Stimulated activated CD4-positive, alpha-beta T cell treated with anti-CD3 and anti-CD28 coated beads, Interleukin-12 subunit alpha, Interleukin-12 subunit beta, amount 100 ng/mL, for 24 hours (primary cell): ENCODE data around the gene GNG8.
A peak's percentile ranks its signal among the peaks of the same experiment; 100 is the strongest.

ENCODE experiments used
- DNase-seq, 2 experiments: peaks; one replicate each; pipeline ENCODE4 v3.0.0-alpha.2; 2020; ENCODE audit warnings: low read depth in 2 of 2

GNG8 gene

DNA sequence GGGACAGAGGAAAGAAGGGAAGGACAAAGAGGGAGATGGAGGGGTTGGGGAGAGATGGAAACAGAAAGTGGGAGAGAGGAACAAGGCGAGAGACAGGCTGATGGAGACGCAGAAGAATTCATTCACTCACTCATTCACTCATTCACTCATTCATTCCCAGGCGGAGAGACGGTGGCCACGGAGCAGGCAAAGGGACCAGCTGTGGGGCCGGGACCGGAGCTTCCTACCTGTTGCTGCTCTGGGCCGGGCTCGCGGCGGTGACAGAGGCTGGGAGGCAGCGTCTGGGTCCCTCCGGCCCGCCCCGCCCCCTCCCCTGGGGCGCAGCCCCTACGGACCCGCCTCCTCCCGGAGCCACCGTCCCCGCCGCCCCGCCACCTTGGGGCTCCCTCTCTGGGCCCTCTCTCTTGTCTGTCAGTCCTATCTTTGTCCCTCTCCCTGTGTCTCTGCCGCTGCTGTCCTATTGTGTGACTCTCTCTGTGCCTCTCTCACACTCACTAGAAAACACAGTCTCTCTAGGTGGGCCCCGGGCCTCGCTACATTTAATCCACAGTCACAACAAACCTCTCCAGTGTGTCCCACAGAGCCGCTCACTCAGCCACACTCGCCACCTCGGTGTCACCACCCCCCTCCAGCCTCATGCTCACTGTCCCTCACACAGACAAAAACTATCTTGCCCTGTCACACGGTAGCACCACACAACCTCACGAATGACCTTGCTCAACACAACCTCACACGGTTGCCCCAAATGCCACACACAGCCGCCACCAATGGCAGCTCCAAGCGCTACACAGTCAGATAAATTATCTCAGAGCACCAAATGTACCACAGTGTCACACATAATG lies at the start of gene GNG8:
TSS of gene GNG8 (minus strand) at position 283 of the 842 bp plus-strand sequence. CDS start 1,520 bp downstream, outside the sequence.
- no peak for DNase-seq

DNA sequence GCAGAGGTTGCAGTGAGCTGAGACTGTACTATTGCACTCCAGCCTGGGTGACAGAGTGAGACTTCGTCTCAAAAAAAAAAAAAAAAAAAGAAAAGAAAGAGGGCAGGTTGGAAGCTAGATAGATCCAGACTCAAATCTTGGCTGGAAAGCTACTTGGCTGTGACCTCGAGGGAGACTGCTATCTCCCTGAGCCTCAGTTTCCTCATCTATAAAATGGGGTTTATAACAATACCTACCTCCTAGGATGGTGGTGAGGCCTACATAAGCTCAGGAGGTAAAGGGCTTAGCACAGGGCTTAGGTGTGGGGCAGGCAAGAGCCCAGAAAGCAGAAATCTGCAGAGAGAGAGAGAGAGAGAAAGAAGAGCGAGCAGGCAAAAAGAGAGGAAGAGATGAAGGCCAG lies 49.2 kb upstream of the GNG8 start:
- DNase-seq: no peak

DNA sequence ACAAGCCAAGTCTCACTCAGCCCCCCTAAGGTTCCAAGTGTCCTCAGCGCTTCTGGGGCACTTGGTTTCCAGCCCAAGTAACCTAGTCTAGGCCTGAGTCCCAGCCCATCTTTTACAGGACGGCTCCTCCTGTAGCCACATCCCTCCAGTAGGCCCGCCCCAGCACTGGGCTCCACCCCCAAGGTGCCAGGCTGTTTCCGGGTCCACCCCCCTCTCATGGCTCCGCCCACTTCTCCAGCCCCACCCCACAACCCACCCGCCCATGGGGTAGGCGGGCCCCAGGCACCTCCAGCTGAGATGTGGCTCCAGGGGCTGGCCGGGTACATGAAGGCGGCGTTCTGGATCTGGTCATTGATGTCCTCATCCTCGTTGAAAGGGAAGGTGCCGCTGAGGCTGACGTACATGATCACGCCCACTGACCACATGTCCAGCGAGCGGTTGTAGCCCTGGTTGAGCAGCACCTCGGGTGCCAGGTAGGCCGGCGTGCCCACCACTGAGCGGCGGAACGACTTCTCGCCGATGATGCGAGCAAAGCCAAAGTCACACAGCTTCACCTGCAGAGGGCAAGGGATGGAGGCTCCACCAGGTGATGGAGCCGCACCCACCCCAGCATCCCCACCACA lies 42.2 kb upstream of the GNG8 start:
- DNase-seq: peak; percentile 24 to 51

DNA sequence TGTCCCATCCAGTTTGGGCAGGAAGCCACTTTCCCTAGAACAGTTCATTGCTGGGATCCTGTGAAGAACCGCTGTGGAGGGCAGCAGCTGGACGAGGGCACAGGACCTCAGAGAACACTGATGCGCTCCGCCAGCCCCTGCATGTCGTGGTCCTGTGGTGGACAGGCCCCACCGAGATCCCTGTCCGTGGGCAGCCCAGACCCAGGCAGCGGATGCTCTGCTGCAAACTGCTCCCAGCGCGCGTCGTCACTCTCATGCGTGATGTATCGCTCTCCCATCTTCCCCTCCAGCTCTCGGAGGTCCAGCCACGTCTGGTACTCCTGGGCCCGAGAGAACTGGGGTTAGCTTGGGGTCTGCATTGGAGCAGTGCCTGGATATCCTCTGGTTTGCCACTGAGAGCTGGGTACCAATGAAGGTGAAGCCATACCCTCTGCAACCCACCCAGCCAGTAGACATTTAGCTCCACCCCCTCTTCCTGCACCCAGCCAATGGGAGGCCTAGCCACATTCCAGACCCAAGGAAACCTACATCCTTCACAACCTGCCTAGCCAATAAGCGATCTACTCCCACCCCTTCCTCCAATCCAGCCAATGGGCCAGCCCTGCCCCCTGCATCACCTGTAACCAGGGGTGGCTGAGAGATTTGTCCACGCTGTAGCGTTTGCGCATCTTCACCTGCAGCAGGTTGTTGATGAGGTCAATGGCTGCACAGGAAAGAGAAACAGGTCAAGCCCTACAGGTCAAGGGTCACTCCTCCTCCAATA lies 38.6 kb upstream of the GNG8 start:
- no peak for DNase-seq

DNA sequence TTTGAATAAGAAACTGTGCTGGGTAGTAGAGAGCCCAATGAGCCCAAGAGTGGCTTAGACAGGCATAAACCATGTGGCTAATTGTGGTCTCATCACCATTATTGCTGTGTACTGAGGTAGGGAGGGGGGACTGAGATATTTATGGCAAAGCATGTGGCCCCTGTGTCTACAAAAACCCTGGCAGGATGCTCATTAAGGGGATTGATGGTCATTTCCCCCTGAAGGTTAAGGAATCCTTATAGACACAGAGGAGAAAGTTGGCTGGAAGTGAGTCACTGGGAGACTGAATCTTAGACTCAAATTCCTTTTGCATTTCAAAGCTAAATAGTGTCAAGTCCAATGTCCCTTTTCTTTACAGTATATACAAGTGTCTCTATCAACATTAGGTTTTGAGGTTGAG lies 34.8 kb upstream of the GNG8 start:
- no peak for DNase-seq

DNA sequence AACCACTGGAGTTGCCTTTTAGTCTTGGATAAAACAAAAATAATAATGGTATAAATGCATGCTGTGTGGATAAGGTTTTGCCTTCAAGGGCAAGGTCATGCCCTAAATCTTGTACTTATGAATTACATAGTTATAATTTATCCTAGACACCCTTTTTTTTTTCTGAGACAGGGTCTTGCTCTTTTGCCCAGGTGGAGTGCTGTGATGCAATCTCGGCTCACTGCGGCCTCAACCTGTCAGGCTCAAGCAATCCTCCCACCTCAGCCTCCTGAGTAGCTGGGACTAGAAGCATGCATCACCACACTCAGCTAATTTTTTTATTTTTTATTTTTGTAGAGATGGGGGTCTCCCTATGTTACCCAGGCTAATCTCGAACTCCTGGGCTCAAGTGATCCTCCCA lies 32.7 kb upstream of the GNG8 start:
- DNase-seq: no peak

DNA sequence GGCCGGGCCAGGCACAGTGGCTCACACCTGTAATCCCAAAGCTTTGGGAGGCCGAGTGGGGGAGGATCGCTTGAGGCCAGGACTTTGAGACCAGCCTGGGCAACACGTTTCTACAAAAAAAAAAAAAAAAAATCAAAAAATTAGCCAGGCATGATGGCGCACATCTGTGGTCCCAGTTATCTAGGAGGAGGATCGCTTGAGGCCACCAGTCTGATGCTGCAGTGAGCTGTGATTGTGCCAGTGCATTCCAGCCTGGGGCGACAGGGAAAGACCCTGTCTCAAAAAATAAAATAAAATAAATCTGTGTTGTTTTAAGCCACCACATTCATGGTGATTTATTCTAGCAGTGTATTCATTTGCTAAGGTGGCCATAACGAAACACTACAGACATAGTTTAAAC lies 29.1 kb upstream of the GNG8 start:
- DNase-seq: no peak

DNA sequence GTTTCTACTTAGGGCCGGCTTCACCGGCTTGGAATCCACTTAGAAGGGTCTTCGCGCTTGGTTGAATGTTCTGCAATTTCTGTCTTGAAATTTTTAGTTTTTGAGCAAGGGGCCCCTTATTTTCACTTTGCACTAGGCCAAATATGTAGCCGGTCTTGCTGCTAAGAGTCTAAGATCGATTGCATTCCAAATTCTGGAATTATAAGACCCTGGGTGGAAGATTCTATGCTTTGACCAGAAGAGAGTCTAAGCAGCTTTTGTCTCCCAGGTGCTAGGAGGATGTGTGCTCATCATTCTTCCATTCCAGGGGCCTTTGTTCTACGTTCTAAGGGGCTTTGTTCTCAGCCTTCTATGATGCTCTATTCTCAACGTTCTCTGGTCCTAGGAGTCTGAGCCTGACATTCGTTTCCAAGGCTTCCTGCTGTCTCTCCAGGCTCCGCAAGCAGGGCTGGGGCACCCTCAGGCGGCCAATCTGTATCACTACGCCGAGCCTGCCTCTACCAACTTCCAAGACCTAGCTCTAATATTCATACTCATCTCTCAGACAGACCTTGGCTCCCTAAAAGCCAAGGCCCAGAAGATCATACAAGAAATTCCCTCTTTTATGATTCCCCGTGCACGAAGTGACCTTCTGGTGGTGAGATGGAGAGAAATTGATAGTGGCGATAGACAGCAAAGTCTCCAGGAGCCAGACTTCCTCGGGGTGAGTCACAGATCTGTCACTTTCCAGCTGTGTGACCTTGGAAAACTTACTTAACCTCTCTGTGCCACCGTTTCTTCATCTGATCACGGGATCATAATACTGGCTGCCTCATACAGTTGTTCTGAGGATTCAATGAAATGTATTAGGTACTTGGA lies 26.0 kb upstream of the GNG8 start:
- DNase-seq: peak; percentile 51 to 65

DNA sequence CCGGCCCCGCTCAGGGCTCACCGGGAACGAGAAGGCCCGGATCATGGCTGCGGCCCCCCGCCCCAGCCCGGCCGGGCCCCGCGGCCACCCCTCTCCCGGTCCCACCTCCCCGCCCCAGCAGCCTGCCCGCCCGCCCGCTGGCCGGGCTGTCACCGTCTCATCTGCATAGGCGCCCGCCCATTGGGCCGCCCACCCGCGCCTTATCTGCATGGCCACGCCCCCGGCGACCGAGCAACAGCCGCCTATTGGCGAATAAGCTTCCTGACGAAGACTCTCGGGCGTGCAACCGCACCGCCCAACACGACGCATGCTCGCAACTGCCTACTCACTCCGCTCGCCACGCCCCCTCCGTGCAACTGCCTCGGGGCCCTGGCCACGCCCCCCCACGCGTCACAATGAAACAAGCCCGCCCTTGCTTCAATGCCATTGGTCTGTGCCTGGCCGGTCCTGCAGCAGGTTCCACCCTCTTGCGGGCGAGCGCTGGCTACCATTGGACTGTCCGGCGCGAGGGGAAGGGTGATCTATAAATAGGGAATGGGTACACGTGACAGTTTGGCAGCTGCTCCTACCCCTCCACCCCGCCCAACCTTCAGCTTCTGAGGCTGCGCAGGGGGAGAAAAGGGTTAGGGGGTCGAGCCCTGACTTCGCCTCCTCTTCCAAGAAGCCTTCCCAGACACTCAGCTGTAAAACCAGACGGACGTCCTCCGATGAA lies 25.2 kb upstream of the GNG8 start, which contains the start of gene DACT3:
TSS of gene DACT3 (minus strand) at position 163 of the 712 bp plus-strand sequence. CDS start at position 45, 118 bp downstream.
- DNase-seq: peak; percentile 100

DNA sequence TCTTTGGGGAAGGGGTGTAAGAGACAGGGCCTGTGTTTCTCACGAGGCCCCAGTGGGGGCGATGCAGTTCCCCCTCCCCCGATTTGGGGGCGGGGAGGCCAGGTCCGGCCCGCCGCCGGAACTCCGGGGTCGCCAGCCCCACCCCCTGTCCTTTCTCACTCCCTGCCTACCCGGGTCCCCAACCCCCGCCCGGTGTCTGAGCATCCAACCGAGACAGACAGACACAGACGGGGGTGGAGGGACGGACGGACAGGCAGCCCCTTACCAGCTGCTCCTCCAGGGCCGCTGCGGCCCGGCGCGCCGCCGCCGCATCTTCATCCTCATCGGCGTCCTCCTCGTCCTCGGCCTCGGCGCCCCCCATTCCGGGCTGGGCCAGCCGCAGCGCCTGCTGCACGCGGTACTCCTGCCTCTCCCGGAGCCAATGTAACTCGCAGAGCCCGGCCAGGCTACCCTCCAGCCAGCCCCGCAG lies 24.6 kb upstream of the GNG8 start:
- no peak for DNase-seq

DNA sequence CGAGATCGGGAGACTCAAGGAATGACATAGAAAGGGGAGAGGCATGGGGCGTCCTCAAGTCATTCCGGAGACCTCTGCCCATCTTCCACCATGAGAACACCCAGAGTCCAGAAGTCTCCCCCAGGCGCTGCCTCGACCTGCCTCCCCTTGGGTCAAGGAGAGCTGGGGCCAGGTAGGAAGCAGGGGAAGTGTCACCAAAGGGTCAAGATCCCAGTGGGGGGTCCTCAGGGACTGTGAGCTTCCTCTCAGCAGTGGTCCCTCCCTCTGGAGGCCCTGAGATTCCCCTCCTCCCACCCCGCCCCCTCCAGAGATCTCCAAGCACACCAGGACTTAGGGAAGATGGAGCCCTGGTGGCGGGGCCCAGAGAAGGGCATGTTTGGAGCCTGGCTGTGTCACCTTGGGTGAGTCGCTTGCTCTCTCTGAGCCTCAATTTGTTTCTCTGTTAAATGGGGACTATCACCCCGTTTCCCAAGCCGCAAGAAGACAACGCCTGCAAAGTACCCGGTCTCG lies 24.1 kb upstream of the GNG8 start:
- DNase-seq: no peak

DNA sequence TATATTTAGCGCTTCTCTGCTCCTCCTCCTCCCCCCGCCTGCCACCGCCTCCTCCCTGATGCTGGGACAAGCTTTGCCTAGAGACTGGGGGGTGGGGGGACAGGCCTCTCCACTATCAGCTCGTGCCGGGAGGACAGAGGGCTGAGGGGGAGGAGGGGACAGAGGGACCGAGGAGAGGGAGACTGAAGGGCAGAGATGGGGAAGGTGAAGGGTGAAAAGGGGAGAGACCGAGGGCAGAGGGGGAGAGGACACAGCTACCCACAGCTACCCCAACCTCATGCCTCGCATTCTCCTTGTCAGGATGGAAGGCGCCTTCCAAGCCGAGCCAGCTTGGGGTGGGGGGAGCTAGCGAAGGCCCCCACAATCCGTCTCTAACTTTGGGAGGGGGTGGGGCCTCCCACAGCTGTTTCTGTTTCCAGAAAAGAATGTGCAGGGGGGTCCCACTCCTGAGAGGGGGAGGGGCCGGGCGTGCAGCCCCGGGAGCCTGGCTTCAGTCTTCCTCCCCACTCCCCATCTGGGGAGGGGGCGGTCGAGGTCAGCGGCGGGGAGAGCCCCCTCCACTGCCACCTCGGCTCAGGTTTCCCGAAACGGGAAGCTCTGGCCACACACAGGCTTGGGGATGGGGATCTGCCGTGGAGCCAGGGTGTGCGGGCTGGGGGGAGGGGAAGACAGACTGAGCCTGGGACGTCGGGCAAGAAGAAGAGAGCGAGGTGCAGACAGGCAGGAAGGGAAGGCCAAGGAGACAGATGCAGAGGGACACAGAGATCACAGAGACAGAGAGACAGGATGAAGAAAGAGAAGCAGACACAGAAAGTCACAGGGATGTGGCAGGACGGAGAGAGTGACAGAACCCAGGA lies 23.4 kb upstream of the GNG8 start:
- DNase-seq: no peak

DNA sequence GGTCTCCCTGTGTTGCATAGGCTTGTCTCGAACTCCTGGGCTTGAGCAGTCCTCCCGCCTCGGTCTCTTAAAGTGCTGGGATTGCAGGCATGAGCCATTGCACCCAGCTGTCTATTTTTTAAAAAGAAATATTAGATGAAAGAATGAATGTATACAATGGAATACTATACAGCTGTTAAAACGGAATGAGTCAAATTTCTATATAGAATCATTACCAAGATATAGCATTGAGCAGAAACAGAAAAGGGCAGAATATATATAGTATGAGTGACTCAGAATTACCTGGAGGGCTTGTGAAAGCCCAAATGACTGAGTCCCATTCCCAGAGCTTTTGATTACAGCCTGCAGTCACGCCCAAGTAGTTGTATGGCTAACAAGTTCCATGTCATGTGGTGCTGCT lies 20.5 kb upstream of the GNG8 start:
- no peak for DNase-seq

DNA sequence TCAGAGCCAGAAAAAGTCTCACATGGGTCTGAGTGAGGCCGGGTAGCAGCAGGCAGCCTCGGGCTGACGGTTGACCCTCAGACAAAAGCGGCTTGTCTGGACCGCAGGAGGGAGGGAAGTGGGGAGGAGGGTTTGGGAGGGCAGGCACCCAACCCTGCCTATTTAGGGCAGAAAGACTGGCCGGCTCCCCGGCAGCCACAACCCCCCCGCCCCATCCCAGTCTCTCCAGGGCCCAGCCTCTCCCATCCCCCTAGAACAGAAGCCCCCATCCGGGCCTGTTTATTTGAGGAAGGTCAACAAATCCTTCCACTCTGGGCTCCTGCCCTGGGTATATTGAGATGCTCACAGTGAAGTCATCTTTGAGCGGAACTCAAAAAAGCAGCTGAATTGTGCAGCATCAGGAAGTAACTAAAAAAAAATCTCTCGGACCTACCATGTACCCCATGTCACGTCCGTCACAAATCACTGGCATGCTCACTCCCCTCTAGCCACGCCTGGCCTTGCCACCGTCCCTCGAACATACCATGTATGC lies 18.7 kb upstream of the GNG8 start:
- no peak for DNase-seq

DNA sequence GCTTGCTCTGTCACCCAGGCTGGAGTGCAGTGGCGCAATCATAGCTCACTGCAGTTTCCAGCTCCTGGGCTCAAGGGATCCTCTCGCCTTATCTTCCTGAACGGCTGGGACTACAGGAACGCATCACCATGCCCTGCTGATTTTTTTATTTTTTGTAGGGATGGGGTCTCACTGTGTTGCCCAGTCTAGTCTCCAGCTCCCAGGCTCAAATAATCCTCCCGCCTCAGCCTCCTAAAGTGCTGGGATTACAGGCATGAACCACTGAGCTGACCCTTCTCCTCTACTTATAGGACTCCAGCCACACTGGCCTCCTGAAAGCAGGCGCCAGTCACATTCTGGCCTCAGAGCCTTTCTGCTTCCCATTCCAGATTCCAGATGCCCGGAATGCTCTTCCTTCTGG lies 14.4 kb upstream of the GNG8 start:
- no peak for DNase-seq

DNA sequence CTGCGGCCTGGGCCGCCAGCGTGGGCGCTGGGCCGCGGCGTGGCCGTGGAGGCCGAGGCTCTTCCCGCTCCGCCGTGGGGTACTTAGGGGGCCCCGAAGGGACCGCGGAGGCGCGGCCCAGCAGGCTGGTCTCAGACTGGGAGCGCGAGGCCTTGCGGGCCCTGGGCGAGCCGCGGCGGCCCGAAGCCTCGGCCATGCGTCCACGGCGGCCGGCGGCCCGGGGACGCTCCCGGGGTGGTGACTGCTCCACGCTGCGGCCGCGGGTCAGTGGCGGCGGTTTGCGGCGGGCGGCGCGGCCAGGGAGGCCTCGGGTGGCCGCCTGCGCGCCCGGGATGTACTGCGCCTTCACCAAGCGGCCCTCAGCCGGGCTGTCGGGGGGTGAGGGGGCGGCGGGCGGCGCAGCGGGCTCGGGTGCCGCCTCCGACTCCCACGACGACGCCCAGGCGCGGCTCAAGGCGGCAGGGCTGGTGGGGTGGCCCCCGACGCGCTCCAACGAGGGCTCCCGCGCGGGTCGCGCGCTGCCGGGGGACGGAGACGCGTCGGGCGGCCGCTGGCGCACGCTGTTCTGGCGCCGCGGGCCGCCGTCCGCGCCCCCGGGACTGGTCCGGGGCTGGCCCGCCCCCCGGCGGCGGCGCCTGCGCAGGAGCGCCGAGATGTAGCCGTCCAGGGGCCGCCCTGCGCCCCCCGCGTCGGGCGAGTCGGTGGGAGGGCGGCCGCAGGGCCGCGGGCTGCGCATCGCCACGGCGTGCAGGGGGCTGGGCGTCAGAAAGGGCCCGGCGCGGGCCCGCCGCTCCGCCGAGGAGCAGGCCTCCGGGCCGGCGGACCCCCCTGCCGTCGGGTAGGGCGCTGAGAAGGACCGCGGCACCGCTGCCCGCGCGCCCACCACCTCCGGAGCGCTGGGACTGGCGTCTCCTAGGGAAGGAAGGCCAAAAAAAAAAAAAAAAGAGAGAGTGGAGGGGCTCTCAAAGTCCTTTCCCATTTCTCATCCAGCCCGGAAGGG lies 13.3 kb upstream of the GNG8 start:
- DNase-seq: no peak

DNA sequence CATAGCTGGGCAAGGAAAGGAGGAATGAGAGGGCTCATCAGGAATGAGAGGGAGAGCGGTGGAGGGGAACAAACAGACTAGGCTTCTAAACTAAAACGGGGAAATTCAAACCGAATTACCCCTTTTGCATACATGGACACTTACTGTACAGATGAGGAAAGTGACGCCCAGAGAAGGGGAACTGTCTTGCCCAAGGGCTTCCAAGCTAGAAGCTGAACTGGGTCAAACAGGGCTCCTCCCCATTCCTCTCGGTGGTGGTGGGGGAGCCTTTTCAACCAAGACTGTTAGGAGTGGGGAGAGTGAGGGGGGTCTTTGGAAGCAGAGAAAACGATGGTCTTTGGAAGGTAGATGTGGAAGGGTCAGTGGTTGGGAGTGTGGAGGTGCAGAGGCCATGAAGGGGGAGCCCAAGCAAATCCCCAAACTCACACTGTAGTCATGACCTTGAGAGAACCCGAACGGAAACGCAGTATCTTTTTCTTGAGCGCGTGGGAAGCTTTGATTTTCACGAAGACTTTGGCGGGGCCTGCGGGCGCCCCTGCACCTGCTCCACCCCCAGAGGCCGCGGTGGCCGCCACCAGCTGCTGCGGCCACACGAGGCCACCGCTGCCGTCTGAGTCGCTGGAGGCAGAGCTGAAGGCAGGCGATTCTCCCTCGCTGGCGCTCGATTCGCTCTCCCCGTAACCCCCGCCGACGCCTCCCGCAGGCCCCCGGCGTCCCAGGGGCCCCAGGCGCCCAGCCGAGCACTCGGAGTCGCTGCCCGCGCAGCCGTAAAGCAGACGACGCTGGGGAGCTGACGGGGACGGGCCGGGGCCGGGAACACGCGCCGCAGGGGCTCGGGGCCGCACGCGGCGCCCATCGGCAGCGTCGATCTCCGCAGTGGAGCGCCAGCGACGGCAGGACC lies 12.3 kb upstream of the GNG8 start:
- no peak for DNase-seq
